ENCODE measurements around the gene DDX39B.

The DDX39B gene

GRCh38 chr6:31586008-31586407, 44.2 kb upstream of the DDX39B start, which contains the start of gene LST1:
Gene LST1, plus strand, starts transcription at chr6:31586277. Its CDS starts 1,023 bp downstream, at chr6:31587300.
- no peak for TF ChIP-seq CTCF (IDR thresholded peaks at IDR 0.05; ENCODE audit: control extremely low read depth, extremely low read depth, low read depth, missing control alignments)
- POLR2A ChIA-PET = interaction anchor here (0.6 to 3.0 kb wide), 5 partner anchors 10 to 58 kb away, joined by 3 to 41 read pairs (median 3); partner anchors contain the start of genes DDX39B, NFKBIL1 and TNF
- CTCF ChIA-PET = interaction anchor here (1.0 to 54.8 kb wide), 5 partner anchors 6 to 93 kb away, joined by 3 to 2725 read pairs (median 10); partner anchors contain the start of genes ATP6V1G2, DDX39B, LST1 and LTA
- no peak for DNase-seq (ENCODE audit: extremely low spot score)

GRCh38 chr6:31585491-31585890, 43.7 kb upstream of the DDX39B start:
- peak; percentile 47 for TF ChIP-seq CTCF (IDR thresholded peaks at IDR 0.05; ENCODE audit: control extremely low read depth, extremely low read depth, low read depth, missing control alignments)
- DNase-seq (ENCODE audit: extremely low spot score) = no peak
- CTCF ChIA-PET = interaction anchor here (1.0 to 54.8 kb wide), 5 partner anchors 7 to 92 kb away, joined by 3 to 2725 read pairs (median 10); partner anchors contain the start of genes ATP6V1G2, DDX39B, LST1 and LTA
- POLR2A ChIA-PET = interaction anchor here (0.6 to 3.0 kb wide), 5 partner anchors 9 to 61 kb away, joined by 3 to 41 read pairs (median 3); partner anchors contain the start of genes DDX39B, NFKBIL1 and TNF

- POLR2A ChIA-PET = interaction anchor here (0.5 to 1.9 kb wide), 3 partner anchors 11 to 84 kb away, joined by 3 to 8 read pairs (median 5); partner anchors contain the start of genes MICB and NCR3
- no peak for DNase-seq (ENCODE audit: extremely low spot score)
- CTCF ChIA-PET = interaction anchor here (0.8 to 54.8 kb wide), 4 partner anchors 10 to 213 kb away, joined by 3 to 2725 read pairs (median 1370); partner anchors contain the start of genes AIF1, ATP6V1G2, DDX39B and LST1
- TF ChIP-seq CTCF (IDR thresholded peaks at IDR 0.05; ENCODE audit: control extremely low read depth, extremely low read depth, low read depth, missing control alignments) = no peak
Observed at GRCh38 chr6:31582230-31582643, 40.4 kb upstream of the DDX39B start, which contains the start of gene LTB. Gene LTB, minus strand, starts transcription at chr6:31582424. Its CDS starts 7 bp downstream, at chr6:31582417.

GRCh38 chr6:31581434-31582229, 39.8 kb upstream of the DDX39B start:
- no peak for TF ChIP-seq CTCF (IDR thresholded peaks at IDR 0.05; ENCODE audit: control extremely low read depth, extremely low read depth, low read depth, missing control alignments)
- no peak for DNase-seq (ENCODE audit: extremely low spot score)
- ChIA-PET CTCF (interaction anchor here (2.4 to 54.8 kb wide), 4 partner anchors 11 to 74 kb away, joined by 6 to 2725 read pairs (median 1370); partner anchors contain the start of genes AIF1, APOM, ATP6V1G2 and DDX39B), POLR2A (interaction anchor here (0.9 to 2.2 kb wide), 5 partner anchors 11 to 83 kb away, joined by 3 to 8 read pairs (median 3); partner anchors contain the start of genes MICB and NCR3)

GRCh38 chr6:31580807-31581433, 39.1 kb upstream of the DDX39B start:
- peak; percentile 89 for TF ChIP-seq CTCF (IDR thresholded peaks at IDR 0.05; ENCODE audit: control extremely low read depth, extremely low read depth, low read depth, missing control alignments)

More at GRCh38 chr6:31580807-31581433, 39.1 kb upstream of the DDX39B start:
- ChIA-PET POLR2A (interaction anchor here (0.6 to 7.1 kb wide), 6 partner anchors 10 to 966 kb away, joined by 3 to 86 read pairs (median 8); partner anchors contain the start of genes ATP6V1G2, NCR3 and NFKBIL1), CTCF (interaction anchor here (0.9 to 54.8 kb wide), 11 partner anchors 11 to 86 kb away, joined by 3 to 2725 read pairs (median 5); partner anchors contain the start of genes AIF1, APOM, ATP6V1G2 and DDX39B)
- peak; percentile 87 for DNase-seq (ENCODE audit: extremely low spot score)
